Activated CD4-positive, alpha-beta memory T cell treated with anti-CD3 and anti-CD28 coated beads for 36 hours (primary cell): Measurements from ENCODE around the gene GID8. TPM values are rescaled to one million over a fixed set of nuclear protein-coding genes. Genes with fewer than 3 reads are reported as not detected.

Experiments
- CTCF ChIA-PET: fragments of 350-600 bp; sonication (Branson Sonifier 250); formaldehyde crosslinking; loops from one replicate; lab custom pipeline; 2021; ENCODE audit warnings: antibody characterized with exemption, inconsistent platforms; lab: Charles Lee
- POLR2A ChIA-PET: fragments of 350-600 bp; sonication (Branson Sonifier 250); formaldehyde crosslinking; loops from one replicate; lab custom pipeline; 2021; ENCODE audit warnings: antibody characterized with exemption; lab: Charles Lee
- DNase-seq: peaks from one replicate; pipeline ENCODE4 v3.0.0-alpha.2; 2020
- H3K27ac Mint-ChIP-seq: one replicate; pipeline ENCODE4 v1.8.0; 2021; ENCODE audit warnings: mixed read lengths
- H3K27me3 Mint-ChIP-seq: one replicate; pipeline ENCODE4 v1.8.0; 2021; ENCODE audit warnings: mixed read lengths
- H3K36me3 Mint-ChIP-seq: one replicate; pipeline ENCODE4 v1.8.0; 2021; ENCODE audit warnings: mixed read lengths
- H3K4me1 Mint-ChIP-seq: one replicate; pipeline ENCODE4 v1.8.0; 2021; ENCODE audit warnings: low read depth, mixed read lengths
- H3K4me3 Mint-ChIP-seq: one replicate; pipeline ENCODE4 v1.8.0; 2021; ENCODE audit warnings: mild to moderate bottlenecking, mixed read lengths
- H3K9me3 Mint-ChIP-seq: one replicate; pipeline ENCODE4 v1.8.0; 2021; ENCODE audit warnings: mixed read lengths
- intact Hi-C: fragments of 100-400 bp; cut with micrococcal nuclease; formaldehyde crosslinking; loops from one replicate; pipeline ENCODE4 v1.15.1; 2023
- total RNA-seq, 2 experiments: library from RNA; stranded (reverse); gene quantifications; one replicate each; pipeline ENCODE4 v1.2.3, GENCODE V29; 2021

The GID8 gene
- total RNA-seq, 2 experiments from 2014 or later, result 33.9 to 34.8 TPM

DNA sequence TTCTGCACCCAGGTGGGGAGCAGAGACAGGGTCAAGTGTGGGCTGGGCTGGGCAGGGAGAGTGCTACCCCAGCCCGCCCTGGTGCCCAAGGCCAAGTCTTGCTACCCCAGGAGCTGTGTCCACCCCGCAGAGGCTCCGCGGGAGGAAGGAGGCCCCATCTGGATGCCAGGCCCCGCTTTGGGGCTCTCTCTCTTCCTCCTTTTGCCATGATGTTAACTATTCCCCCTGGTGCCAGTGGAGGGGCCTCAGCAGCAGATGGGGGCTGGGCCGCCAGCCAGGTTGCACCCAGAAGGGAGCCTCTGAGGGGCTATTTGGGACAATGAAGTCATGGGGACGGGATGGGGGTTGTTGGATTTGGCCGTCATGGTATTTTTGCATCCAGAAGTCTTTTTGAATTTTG, 23.9 kb downstream of the GID8 start:
- Mint-ChIP-seq H3K9me3 (no peaks in the 10 kb centered on the region), H3K27me3 (no peaks in the 10 kb centered on the region), H3K36me3 (no peaks in the 10 kb centered on the region), H3K4me1 (no peaks in the 10 kb centered on the region), H3K27ac (no peak overlapping the region), H3K4me3 (no peak overlapping the region)
- ChIA-PET POLR2A (no interaction called here), CTCF (interaction anchor here (0.6 kb wide), 1 partner anchor 10 kb away, joined by 3 read pairs; no protein-coding TSS in a partner anchor)
- intact Hi-C loops, result no loop called here
- no peak for DNase-seq

DNA sequence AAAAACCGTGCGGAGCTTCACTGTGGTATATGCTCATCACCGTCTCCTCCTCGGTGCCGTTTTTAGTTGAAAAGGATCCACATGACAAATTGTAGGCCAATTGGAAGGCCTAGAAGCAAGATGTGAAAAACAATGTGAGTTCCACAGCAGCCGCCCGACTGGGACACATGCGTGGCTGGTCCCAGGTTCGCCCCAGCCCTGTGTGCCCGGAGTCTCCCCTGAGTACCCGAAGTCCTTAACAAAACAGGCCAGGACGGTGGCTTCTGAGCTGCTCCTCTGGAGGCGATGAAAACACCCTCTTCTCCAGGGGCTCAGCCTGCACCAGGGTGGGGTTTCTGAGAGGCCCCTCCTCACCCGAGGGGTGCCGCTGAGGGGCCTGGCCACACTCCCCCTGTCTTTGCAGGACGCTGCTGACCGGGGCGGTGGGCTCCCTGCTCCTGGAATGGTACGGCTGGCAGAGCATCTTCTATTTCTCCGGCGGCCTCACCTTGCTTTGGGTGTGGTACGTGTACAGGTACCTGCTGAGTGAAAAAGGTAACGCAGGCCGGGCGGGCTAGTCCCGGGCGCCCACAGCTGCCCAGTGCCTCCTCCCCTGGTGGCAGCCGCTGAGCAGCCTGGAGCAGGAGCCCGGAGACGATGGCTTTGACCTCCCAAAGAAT, 24.4 kb downstream of the GID8 start:
- H3K27ac Mint-ChIP-seq, result no peak overlapping the region
- DNase-seq, result no peak
- intact Hi-C loops, result no loop called here
- H3K4me3 Mint-ChIP-seq, result no peak overlapping the region
- CTCF ChIA-PET, result interaction anchor here (0.6 kb wide), 1 partner anchor 10 kb away, joined by 3 read pairs; no protein-coding TSS in a partner anchor
- H3K4me1 Mint-ChIP-seq, result no peaks in the 10 kb centered on the region
- no peaks in the 10 kb centered on the region for H3K27me3 Mint-ChIP-seq
- no peaks in the 10 kb centered on the region for H3K36me3 Mint-ChIP-seq
- H3K9me3 Mint-ChIP-seq, result no peaks in the 10 kb centered on the region
- POLR2A ChIA-PET, result no interaction called here

DNA sequence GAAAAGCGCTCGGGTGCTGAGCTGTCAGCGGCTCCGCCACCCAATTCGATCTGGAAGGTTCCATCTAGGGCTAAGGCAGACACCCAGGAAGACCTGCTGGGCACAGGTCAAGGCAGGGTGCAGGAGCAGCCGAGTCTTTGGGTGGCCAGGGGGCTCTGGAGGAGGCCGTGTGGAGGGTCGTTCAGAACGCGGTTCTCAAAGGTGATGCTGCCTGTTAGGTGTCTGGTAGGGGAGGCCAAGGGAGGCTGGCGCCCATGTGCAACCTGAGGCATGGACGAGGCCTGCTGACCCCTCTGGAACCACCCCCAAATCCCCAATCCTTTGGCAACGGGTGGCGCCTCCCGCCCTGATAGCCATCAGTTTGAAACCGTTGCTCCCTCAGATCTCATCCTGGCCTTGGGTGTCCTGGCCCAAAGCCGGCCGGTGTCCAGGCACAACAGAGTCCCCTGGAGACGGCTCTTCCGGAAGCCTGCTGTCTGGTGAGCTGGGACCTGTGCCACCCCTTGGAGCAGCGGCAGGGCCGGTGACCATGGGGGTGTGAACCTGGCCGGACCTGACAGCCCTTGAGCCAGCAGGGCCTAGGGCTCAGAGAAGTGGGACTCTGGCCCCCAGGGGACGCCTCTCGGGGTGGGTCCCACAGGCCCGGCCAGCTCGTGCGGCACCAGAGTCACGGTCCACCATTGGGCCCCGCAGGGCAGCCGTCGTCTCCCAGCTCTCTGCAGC, 25.1 kb downstream of the GID8 start:
- DNase-seq, result no peak
- intact Hi-C loops, result no loop called here
- ChIA-PET CTCF (no interaction called here), POLR2A (no interaction called here)
- Mint-ChIP-seq H3K27ac (no peak overlapping the region), H3K27me3 (no peaks in the 10 kb centered on the region), H3K36me3 (no peaks in the 10 kb centered on the region), H3K9me3 (no peaks in the 10 kb centered on the region), H3K4me1 (no peaks in the 10 kb centered on the region), H3K4me3 (no peak overlapping the region)

DNA sequence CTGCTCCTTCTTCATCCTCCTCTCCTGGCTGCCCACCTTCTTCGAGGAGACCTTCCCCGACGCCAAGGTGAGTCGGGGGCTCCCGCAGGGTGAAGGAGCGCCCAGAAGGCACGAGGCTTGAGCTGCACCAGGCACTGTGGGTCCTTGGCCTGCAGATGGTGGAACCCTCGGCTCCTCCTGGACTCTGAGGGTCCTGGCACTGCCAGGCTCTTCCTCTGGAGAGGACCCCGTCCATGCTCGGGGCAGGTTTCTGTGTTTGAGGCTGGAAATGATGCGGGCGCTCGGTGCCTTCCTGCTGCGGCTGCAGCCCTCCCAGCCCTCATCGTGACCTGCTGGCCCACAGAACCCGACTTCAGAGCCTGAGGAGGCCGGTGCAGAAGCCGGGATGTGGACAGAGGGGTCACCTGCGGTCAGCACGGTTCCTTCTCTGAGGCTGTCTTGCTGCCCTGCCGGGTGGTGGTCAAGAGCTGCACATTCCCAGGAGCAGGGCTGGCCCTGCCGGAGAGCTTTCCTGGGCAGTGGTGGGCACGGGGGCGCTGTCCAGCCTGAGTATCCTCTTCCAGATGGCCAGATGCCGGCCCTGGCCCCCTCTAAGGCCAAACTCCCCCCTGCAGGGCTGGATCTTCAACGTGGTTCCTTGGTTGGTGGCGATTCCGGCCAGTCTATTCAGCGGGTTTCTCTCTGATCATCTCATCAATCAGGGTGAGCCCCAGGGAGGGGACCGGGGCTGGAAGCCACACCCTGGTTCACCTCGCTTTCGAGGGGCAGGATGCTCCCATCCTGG, 25.9 kb downstream of the GID8 start:
- Mint-ChIP-seq H3K27ac (no peak overlapping the region), H3K27me3 (no peaks in the 10 kb centered on the region), H3K36me3 (no peaks in the 10 kb centered on the region), H3K4me1 (no peaks in the 10 kb centered on the region), H3K9me3 (no peaks in the 10 kb centered on the region), H3K4me3 (no peak overlapping the region)
- intact Hi-C loops, result no loop called here
- ChIA-PET CTCF (no interaction called here), POLR2A (no interaction called here)
- no peak for DNase-seq

DNA sequence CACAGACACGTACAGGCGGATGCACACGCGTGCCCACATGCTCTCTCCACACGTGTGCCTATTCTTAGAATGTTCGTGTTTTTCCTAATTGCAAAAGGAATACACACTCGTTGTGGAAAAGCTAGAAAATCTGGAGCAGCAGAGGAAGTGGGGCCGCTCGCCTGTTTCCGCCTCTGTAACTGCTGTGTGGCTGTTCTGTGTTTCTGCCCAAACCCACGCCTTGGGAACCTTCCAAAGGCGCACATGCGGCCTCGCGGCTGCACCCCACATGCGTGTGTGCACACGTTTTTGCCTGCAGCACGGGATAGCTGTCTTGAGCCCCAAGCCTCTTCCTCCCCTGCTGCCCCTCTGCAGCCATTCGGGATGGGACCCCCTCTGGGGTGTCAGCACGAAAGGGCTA, 26.8 kb downstream of the GID8 start:
- DNase-seq, result no peak
- H3K27me3 Mint-ChIP-seq, result no peaks in the 10 kb centered on the region
- no peak overlapping the region for H3K4me3 Mint-ChIP-seq
- intact Hi-C loops, result no loop called here
- POLR2A ChIA-PET, result no interaction called here
- no peaks in the 10 kb centered on the region for H3K36me3 Mint-ChIP-seq
- no peak overlapping the region for H3K27ac Mint-ChIP-seq
- CTCF ChIA-PET, result no interaction called here
- no peaks in the 10 kb centered on the region for H3K4me1 Mint-ChIP-seq
- H3K9me3 Mint-ChIP-seq, result no peaks in the 10 kb centered on the region

DNA sequence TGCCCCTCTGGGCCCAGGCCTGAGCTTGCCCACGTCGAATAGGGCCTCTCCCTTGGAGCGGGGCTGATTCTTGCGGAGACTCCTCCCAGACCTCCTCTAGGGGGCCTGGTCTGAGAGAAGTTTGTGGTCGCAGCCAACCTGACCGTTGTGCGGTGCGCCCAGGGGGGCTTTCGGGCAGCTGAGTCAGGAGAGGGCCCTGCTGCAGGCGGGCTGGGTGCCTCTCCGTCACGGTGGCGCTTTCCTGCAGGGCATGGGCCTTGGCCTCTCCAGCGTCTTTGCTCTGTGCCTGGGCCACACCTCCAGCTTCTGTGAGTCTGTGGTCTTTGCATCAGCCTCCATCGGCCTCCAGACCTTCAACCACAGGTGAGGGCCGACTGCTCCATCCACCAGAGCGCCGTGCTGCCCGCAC, 27.4 kb downstream of the GID8 start:
- H3K27me3 Mint-ChIP-seq, result no peaks in the 10 kb centered on the region
- no peaks in the 10 kb centered on the region for H3K9me3 Mint-ChIP-seq
- no peaks in the 10 kb centered on the region for H3K36me3 Mint-ChIP-seq
- POLR2A ChIA-PET, result no interaction called here
- no peaks in the 10 kb centered on the region for H3K4me1 Mint-ChIP-seq
- no peak overlapping the region for H3K4me3 Mint-ChIP-seq
- no peak for DNase-seq
- no peak overlapping the region for H3K27ac Mint-ChIP-seq
- intact Hi-C loops, result no loop called here
- CTCF ChIA-PET, result interaction anchor here (1.1 kb wide), 1 partner anchor 43 kb away, joined by 4 read pairs; no protein-coding TSS in a partner anchor

DNA sequence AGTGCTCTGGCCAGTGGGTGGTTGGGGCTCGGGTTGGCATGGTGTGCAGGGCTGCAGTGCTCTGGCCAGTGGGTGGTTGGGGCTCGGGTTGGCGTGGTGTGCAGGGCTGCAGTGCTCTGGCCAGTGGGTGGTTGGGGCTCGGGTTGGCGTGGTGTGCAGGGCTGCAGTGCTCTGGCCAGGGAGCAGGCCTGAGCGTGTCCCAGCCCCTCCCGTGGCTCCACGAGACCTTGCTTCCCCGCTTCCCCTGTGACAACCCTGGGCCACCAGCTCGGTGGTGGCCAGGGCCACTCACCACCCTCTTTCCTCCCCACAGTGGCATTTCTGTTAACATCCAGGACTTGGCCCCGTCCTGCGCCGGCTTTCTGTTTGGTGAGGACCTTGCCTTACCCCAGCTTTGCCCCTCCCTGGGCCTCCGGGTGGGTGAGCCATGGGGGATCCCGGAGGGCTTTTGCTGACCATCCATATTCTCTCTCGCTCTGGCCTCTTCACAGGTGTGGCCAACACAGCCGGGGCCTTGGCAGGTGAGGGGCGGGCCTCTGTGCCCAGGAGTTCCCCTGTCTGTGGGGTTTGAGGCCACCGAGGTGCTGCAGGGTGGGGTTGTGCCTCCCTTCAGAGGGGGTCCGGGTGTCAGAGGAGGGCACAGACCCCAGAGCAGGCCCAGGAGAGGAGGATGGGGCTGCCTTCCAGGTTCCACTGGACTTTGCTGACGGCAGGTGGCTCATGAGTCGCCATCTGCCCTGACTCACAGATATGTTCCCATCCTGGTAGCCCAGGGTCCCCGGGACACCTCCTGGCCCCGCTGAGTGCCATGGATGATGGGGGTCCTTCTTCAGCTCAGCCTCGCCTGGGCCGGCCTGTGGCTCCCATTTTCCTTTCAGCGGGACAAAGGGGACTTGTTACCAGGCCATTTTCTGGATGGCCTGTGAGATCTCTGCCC, 28.5 kb downstream of the GID8 start:
- no peak overlapping the region for H3K27ac Mint-ChIP-seq
- intact Hi-C loops, result no loop called here
- H3K27me3 Mint-ChIP-seq, result peaks cover 3% of the 10 kb centered on the region
- CTCF ChIA-PET, result interaction anchor here (1.1 kb wide), 1 partner anchor 42 kb away, joined by 4 read pairs; no protein-coding TSS in a partner anchor
- H3K4me3 Mint-ChIP-seq, result no peak overlapping the region
- H3K4me1 Mint-ChIP-seq, result no peaks in the 10 kb centered on the region
- POLR2A ChIA-PET, result no interaction called here
- no peaks in the 10 kb centered on the region for H3K36me3 Mint-ChIP-seq
- H3K9me3 Mint-ChIP-seq, result no peaks in the 10 kb centered on the region
- DNase-seq, result no peak

DNA sequence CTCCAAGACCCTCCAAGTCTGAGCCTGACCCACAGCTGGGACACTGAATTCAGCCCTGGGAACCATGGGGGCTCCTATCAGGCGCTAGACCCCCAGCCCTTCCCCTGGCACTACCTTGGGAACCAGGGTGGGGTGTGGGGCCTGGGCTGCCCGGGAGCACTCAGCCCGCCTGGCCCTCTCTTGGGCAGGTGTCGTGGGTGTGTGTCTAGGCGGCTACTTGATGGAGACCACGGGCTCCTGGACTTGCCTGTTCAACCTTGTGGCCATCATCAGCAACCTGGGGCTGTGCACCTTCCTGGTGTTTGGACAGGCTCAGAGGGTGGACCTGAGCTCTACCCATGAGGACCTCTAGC, 29.2 kb downstream of the GID8 start:
- H3K4me3 Mint-ChIP-seq, result no peak overlapping the region
- intact Hi-C loops, result no loop called here
- CTCF ChIA-PET, result no interaction called here
- POLR2A ChIA-PET, result no interaction called here
- H3K9me3 Mint-ChIP-seq, result no peaks in the 10 kb centered on the region
- DNase-seq, result no peak
- no peaks in the 10 kb centered on the region for H3K36me3 Mint-ChIP-seq
- peaks cover 5% of the 10 kb centered on the region for H3K4me1 Mint-ChIP-seq
- H3K27me3 Mint-ChIP-seq, result peaks cover 9% of the 10 kb centered on the region
- H3K27ac Mint-ChIP-seq, result no peak overlapping the region

DNA sequence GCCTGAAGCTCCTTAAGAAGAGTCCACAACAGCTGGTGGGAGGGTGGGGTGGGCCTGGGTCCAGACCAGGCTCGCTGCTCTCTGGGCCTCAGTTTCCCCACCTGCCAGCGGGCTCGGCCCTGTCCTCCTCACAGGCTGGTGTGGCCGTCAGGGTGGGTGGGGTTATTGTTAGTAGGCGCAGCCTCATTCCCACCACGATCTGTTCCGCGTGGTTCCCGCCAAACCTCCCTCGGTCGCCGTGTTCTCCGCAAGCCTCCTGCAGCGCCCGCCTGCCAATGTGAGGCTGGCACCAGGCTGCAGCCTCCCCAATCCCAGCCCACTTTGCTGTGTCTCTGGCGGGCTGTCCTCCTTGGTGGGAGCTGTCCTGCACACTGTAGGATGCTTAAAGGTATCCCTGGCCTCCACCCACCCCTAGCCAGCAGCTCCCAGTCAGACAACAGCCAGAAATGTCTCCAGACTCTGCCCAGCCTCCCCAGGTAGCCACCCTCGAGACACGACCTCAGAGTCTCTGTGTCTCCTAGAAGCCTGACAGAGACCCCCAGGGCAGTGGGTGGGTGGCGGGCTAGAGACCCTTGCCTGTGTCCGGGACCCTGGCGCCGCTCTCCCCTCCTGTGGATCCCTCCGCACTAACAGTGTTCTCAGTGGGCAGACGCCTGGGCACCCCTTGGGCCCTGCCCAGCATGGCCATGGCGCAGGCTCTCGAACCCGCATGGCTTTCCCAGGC, 29.8 kb downstream of the GID8 start:
- POLR2A ChIA-PET, result no interaction called here

DNA sequence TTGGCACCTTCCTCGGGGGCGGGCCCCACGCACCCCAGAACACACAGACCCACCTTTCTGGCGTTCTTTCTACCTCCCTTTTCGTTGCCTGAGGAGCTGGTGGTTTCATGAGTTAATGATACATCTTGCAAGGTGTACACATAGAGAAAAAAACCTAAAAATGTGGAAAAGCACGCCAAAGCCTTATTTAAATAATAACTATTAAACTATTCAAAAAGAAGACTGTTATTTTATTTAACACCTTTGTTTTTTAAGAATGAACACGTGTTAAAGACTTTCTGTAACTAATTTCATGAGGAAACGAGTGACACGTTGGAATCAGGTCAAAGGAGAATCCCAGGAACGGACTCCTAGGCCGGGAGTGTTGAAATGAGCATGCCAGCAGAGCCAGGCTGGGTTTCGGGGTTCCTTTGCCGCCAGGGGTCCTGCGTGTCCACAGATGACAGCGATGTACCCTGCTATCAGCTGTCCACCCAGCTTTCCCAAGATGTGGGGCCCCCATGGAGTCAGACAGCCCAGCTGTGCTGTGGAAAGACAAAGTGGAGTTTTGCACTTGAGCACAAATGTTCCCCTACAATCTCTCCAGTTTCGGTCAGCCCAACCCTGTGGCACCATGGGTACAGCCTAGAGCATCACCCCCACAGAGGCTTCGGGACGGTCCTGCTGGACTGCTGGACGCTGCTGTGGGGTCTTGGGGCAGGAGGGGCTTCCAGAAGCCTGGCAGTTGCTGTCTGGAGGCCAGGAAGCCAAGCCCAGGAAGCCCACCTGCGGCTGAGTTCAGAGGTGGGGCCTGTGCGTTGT, 30.6 kb downstream of the GID8 start:
- H3K9me3 Mint-ChIP-seq, result no peaks in the 10 kb centered on the region
- DNase-seq, result no peak
- peaks cover 10% of the 10 kb centered on the region for H3K4me1 Mint-ChIP-seq
- no peak overlapping the region for H3K4me3 Mint-ChIP-seq
- H3K36me3 Mint-ChIP-seq, result no peaks in the 10 kb centered on the region
- ChIA-PET POLR2A (no interaction called here), CTCF (interaction anchor here (1.9 kb wide), 1 partner anchor 40 kb away, joined by 4 read pairs; no protein-coding TSS in a partner anchor)
- no peak overlapping the region for H3K27ac Mint-ChIP-seq
- peaks cover 18% of the 10 kb centered on the region for H3K27me3 Mint-ChIP-seq
- intact Hi-C loops, result no loop called here

More for the DNA sequence above, 29.8 kb downstream of the GID8 start:
- H3K4me3 Mint-ChIP-seq, result no peak overlapping the region
- intact Hi-C loops, result no loop called here
- no peaks in the 10 kb centered on the region for H3K9me3 Mint-ChIP-seq
- no peak overlapping the region for H3K27ac Mint-ChIP-seq
- peaks cover 14% of the 10 kb centered on the region for H3K27me3 Mint-ChIP-seq
- H3K4me1 Mint-ChIP-seq, result peaks cover 10% of the 10 kb centered on the region
- H3K36me3 Mint-ChIP-seq, result no peaks in the 10 kb centered on the region
- CTCF ChIA-PET, result no interaction called here
- no peak for DNase-seq
